BLaER1 (cell line): ENCODE results near the gene PRDM7.
"Not testable (repeated sequence)": the region's sequence is repeated elsewhere in the genome, so short reads cannot be mapped to it uniquely, and the experiment has no call there.

Experiments used
- H3K27ac ChIP-seq: shearing (Covaris generic); formaldehyde crosslinking; 2 replicates; pipeline ENCODE4 v1.8.1; 2022
- H3K27me3 ChIP-seq: shearing (Covaris generic); formaldehyde crosslinking; 2 replicates; pipeline ENCODE4 v1.8.1; 2022
- H3K36me3 ChIP-seq: shearing (Covaris generic); formaldehyde crosslinking; 2 replicates; pipeline ENCODE4 v1.8.1; 2022
- H3K4me1 ChIP-seq: shearing (Covaris generic); formaldehyde crosslinking; 2 replicates; pipeline ENCODE4 v1.8.1; 2022
- H3K4me2 ChIP-seq: shearing (Covaris generic); formaldehyde crosslinking; 2 replicates; pipeline ENCODE4 v1.8.1; 2022
- H3K4me3 ChIP-seq: shearing (Covaris generic); formaldehyde crosslinking; 2 replicates; pipeline ENCODE4 v1.8.1; 2022
- H3K9ac ChIP-seq: shearing (Covaris generic); formaldehyde crosslinking; 2 replicates; pipeline ENCODE4 v1.8.1; 2022
- H3K9me3 ChIP-seq: shearing (Covaris generic); formaldehyde crosslinking; 2 replicates; pipeline ENCODE4 v1.8.1; 2022
- H4K20me1 ChIP-seq: shearing (Covaris generic); formaldehyde crosslinking; 2 replicates; pipeline ENCODE4 v1.8.1; 2022
- Cebpa-rat ChIP-seq: shearing (Covaris generic); IDR thresholded peaks from 2 replicates; pipeline ENCODE4 v1.8.1; 2022

PRDM7 gene

DNA sequence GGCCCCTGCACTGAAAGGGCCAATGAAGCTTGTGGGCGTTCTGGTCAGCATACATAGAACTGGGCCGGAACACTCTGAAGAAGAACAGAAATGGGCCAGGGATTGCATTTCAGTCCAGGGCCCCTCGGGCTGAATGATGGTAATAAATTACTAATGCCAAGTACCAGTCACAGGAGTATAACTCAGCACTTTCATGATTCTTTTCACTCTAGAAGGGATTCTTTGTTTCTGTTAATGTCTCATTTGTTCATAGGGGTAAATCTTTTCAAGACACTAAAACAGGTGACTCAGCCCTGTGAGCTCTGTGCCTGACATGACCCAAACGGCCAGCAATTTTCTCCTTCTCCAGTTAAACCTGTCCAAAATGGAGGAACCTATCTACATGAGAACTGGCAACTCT is 15.7 kb upstream of the PRDM7 start:
- H3K27me3 ChIP-seq, H3K4me1 ChIP-seq, H3K4me3 ChIP-seq, H4K20me1 ChIP-seq, H3K27ac ChIP-seq, H3K36me3 ChIP-seq, H3K4me2 ChIP-seq, H3K9ac ChIP-seq, H3K9me3 ChIP-seq: not testable (repeated sequence)

DNA sequence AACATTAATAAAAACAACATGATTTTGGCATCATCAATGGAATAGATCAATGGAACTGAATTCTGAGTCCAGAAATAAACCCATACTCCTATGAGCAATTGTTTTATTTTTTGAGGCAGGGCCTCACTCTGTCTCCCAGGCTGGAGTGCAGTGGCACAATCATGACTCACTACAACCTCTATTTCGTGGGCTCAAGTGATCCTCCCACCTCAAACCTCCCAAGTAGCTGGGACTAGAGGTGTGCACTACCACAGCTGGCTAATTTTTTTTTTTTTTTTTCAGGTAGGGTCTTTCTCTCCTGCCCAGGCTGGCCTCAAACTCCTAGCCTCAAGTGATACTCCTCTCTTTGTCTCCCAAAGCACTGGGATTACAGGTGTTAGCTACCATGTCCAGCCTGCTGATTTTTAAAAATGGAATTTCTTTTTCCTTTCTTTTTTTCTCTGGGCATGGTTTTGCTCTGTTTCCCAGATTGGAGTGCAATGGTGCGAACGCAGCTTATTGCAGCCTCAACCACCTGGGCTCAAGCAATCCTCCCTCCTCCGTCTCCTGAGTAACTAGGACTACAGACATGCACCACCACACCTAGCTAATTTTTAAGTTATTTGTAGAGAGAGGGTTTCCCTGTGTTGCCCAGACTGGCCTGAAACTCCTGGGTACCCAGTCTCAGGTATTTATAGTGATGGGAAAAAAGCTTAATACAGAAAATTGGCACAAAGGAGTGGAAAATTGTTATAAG is 7.3 kb upstream of the PRDM7 start:
- H3K9me3 ChIP-seq = peaks cover 9% of the 10 kb centered on the region; the same call in 1 of the 2 replicates
- H3K4me1 ChIP-seq = peaks cover 10% of the 10 kb centered on the region
- H3K4me2 ChIP-seq = no peak overlapping the region
- H3K27ac ChIP-seq = no peak overlapping the region
- no peaks in the 10 kb centered on the region for H3K27me3 ChIP-seq
- H3K36me3 ChIP-seq = no peaks in the 10 kb centered on the region
- no peaks in the 10 kb centered on the region for H4K20me1 ChIP-seq
- no peak overlapping the region for H3K9ac ChIP-seq
- TF ChIP-seq Cebpa-rat = no peak
- no peak overlapping the region for H3K4me3 ChIP-seq

DNA sequence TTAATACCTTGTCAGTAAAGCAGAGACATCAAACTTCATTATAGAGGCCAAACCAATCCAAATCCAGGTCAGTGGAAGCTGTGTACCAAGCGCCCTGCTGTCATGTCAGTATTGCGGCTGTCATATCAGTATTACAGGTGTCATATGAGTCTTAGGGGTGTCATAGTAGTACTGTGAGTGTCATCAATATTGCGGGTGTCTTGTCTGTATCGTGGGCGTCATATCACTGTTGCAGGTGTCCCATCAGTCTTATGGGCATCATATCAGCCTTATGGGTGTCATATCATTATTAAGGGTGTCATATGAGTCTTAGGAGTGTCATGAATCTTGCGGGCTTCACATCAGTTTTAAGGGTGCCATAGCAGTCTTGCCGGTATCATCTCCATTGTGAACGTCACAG is 6.0 kb upstream of the PRDM7 start:
- H3K9me3 ChIP-seq = peaks cover 9% of the 10 kb centered on the region; the same call in 1 of the 2 replicates
- peaks cover 17% of the 10 kb centered on the region for H3K4me1 ChIP-seq
- no peak overlapping the region for H3K4me3 ChIP-seq
- H3K36me3 ChIP-seq = no peaks in the 10 kb centered on the region
- 0 out of 2 replicates have a peak overlapping the region, but pooled peaks have one; percentile 82 for H3K4me2 ChIP-seq
- H4K20me1 ChIP-seq = no peaks in the 10 kb centered on the region
- no peak overlapping the region for H3K9ac ChIP-seq
- H3K27ac ChIP-seq = no peak overlapping the region
- TF ChIP-seq Cebpa-rat = no peak
- H3K27me3 ChIP-seq = no peaks in the 10 kb centered on the region

GRCh38 chr16:90081606-90081970 is 4.5 kb upstream of the PRDM7 start:
- Histone ChIP-seq H3K4me1 (peaks cover 27% of the 10 kb centered on the region), H3K4me2 (peak overlapping the region; percentile 82), H3K27ac (no peak overlapping the region), H4K20me1 (no peaks in the 10 kb centered on the region), H3K9ac (peak overlapping the region; percentile 87), H3K9me3 (peaks cover 9% of the 10 kb centered on the region; the same call in 1 of the 2 replicates), H3K4me3 (peak overlapping the region; percentile 83; the same call in 1 of the 2 replicates), H3K27me3 (no peaks in the 10 kb centered on the region), H3K36me3 (no peaks in the 10 kb centered on the region)
- TF ChIP-seq Cebpa-rat = no peak

GRCh38 chr16:90078579-90078895 is 1.4 kb upstream of the PRDM7 start:
- Histone ChIP-seq H3K9me3 (no peaks in the 10 kb centered on the region), H3K9ac (0 out of 2 replicates have a peak overlapping the region, but pooled peaks have one; percentile 47), H4K20me1 (no peaks in the 10 kb centered on the region), H3K27me3 (no peaks in the 10 kb centered on the region), H3K27ac (peak overlapping the region; percentile 71; the same call in 1 of the 2 replicates), H3K36me3 (no peaks in the 10 kb centered on the region), H3K4me3 (peak overlapping the region; percentile 61; the same call in 1 of the 2 replicates), H3K4me2 (peak overlapping the region; percentile 91), H3K4me1 (peaks cover 29% of the 10 kb centered on the region)
- TF ChIP-seq Cebpa-rat = no peak

DNA sequence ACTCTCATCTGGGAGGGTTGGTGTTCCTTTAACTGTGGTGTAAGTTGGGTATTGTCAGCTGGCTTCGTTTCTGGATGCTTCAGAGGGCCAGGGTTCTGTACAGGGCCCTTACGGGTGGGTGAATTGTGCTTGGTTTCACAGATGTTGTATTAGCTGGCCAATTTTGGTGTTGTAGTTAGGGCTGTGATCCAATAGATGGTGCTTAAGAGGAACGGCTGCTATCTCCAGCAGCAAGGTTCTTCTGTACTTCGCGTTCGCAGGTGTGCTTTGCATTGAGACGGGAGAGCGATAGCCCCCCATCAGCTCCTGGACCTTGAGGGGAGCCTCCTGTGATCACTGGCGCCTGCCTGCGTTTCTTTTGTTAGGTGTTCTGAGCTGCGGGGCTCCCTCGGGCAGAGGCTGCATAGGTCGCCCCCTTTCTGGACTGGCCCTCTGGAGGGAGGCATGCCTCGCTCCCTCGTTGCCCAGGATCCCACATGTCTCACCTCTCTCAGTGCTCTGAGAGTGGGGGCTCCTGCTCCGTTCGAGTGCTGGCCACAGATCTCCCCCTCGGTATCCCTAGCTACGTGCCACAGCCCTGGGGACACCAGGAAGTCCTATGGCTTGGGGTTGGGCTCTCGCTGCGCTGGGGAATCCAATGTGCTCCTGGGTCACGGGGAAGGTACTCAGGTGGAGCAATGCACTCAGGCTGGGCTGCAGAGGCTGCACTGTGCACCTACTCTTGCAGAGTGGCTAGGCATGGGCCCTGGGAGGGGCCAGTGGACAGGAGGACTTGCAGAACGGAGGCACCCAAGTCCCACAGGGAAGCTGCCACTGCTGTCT is 837 bp upstream of the PRDM7 start:
- Histone ChIP-seq H3K9me3 (no peaks in the 10 kb centered on the region), H4K20me1 (no peaks in the 10 kb centered on the region), H3K36me3 (no peaks in the 10 kb centered on the region), H3K27ac (peak overlapping the region; percentile 71), H3K27me3 (no peaks in the 10 kb centered on the region), H3K4me3 (peak overlapping the region; percentile 61), H3K9ac (peak overlapping the region; percentile 47; the same call in 1 of the 2 replicates), H3K4me2 (peak overlapping the region; percentile 91), H3K4me1 (peaks cover 29% of the 10 kb centered on the region)
- no peak for TF ChIP-seq Cebpa-rat

- Histone ChIP-seq H4K20me1 (no peaks in the 10 kb centered on the region), H3K9me3 (peaks cover 7% of the 10 kb centered on the region; the same call in 1 of the 2 replicates), H3K27ac (no peak overlapping the region), H3K4me2 (no peak overlapping the region), H3K4me1 (peaks cover 21% of the 10 kb centered on the region), H3K9ac (no peak overlapping the region), H3K36me3 (no peaks in the 10 kb centered on the region), H3K27me3 (no peaks in the 10 kb centered on the region), H3K4me3 (no peak overlapping the region)
- no peak for TF ChIP-seq Cebpa-rat
Measured at GRCh38 chr16:90072442-90073105, 4.6 kb downstream of the PRDM7 start.

DNA sequence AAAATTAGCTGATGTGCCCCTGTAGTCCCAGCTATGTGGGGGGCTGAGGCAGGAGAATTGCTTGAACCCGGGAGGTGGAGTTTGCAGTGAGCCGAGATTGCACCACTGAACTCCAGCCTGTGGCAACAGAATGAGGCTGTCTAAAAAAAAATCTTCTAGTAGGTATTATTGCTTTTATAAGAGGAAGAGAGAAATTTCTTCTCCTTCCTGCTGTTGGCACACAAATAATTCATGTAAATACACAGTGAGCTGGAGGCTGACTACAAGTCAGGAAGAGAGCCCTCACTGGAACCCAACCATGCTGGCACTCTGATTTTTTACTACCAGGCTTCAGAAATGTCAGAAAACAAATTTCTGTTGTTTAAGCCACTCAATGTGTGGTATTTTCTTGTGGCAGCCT is 6.7 kb downstream of the PRDM7 start:
- H3K27me3 ChIP-seq = no peaks in the 10 kb centered on the region
- TF ChIP-seq Cebpa-rat = no peak
- H3K4me2 ChIP-seq = peak overlapping the region; percentile 47
- H3K27ac ChIP-seq = 0 out of 2 replicates have a peak overlapping the region, but pooled peaks have one; percentile 7
- no peaks in the 10 kb centered on the region for H3K36me3 ChIP-seq
- H4K20me1 ChIP-seq = no peaks in the 10 kb centered on the region
- peaks cover 7% of the 10 kb centered on the region; the same call in 1 of the 2 replicates for H3K9me3 ChIP-seq
- H3K9ac ChIP-seq = no peak overlapping the region
- peaks cover 13% of the 10 kb centered on the region for H3K4me1 ChIP-seq
- no peak overlapping the region for H3K4me3 ChIP-seq

GRCh38 chr16:90061437-90061836 is 15.7 kb downstream of the PRDM7 start:
- Histone ChIP-seq H3K4me2 (no peak overlapping the region), H3K27me3 (no peaks in the 10 kb centered on the region), H3K9ac (no peak overlapping the region), H3K9me3 (peaks cover 2% of the 10 kb centered on the region; the same call in 1 of the 2 replicates), H3K4me3 (no peak overlapping the region), H3K36me3 (no peaks in the 10 kb centered on the region), H3K4me1 (no peaks in the 10 kb centered on the region), H4K20me1 (no peaks in the 10 kb centered on the region), H3K27ac (no peak overlapping the region)
- TF ChIP-seq Cebpa-rat = no peak
